GM10248 (cell line): ENCODE results near the gene ZBTB46.

Source experiments
- CTCF ChIA-PET: fragments of 300-600 bp; sonication (Branson Sonifier 250); formaldehyde crosslinking; extraction: SDS; loops from one replicate; lab custom pipeline; 2021; ENCODE audit warnings: antibody characterized with exemption; lab: Yijun Ruan, JAX
- POLR2A ChIA-PET: fragments of 350-650 bp; sonication (Branson Sonifier 250); formaldehyde crosslinking; extraction: SDS; loops from one replicate; lab custom pipeline; 2020; ENCODE audit warnings: antibody characterized with exemption; lab: Yijun Ruan, JAX
- DNase-seq: peaks from one replicate; pipeline ENCODE4 v3.0.0; 2012; ENCODE audit errors: extremely low spot score
- CTCF ChIP-seq: IDR thresholded peaks from 2 replicates; pipeline ENCODE4 v1.5.1; 2012; ENCODE audit warnings: mild to moderate bottlenecking, low read depth; ENCODE audit errors: extremely low read depth, missing control alignments, control extremely low read depth

Gene ZBTB46

GRCh38 chr20:63789836-63790571 is 41.1 kb downstream of the ZBTB46 start:
- POLR2A ChIA-PET: no interaction called here
- no peak for DNase-seq
- CTCF ChIA-PET: interaction anchor here (0.7 kb wide), 2 partner anchors 9 to 252 kb away, joined by 3 to 4 read pairs; no protein-coding TSS in a partner anchor
- TF ChIP-seq CTCF: no peak

- ChIA-PET CTCF (interaction anchor here (1.0 to 3.7 kb wide), 9 partner anchors 12 to 249 kb away, joined by 3 to 23 read pairs (median 5); partner anchors contain the start of genes LIME1 and TPD52L2), POLR2A (no interaction called here)
- no peak for TF ChIP-seq CTCF
- no peak for DNase-seq
Measured at GRCh38 chr20:63787749-63788148, 43.3 kb downstream of the ZBTB46 start.

- CTCF ChIA-PET: interaction anchor here (1.0 to 3.7 kb wide), 13 partner anchors 9 to 291 kb away, joined by 3 to 23 read pairs (median 5); partner anchors contain the start of genes LIME1 and TPD52L2
- TF ChIP-seq CTCF: no peak
- POLR2A ChIA-PET: no interaction called here
- no peak for DNase-seq
Measured at GRCh38 chr20:63787302-63787701, 43.8 kb downstream of the ZBTB46 start.

GRCh38 chr20:63785691-63786131 is 45.4 kb downstream of the ZBTB46 start:
- POLR2A ChIA-PET: no interaction called here
- DNase-seq: no peak
- TF ChIP-seq CTCF: no peak
- CTCF ChIA-PET: interaction anchor here (0.6 to 3.7 kb wide), 31 partner anchors 9 to 284 kb away, joined by 3 to 23 read pairs (median 4); partner anchors contain the start of genes ARFRP1, PTK6, TPD52L2 and ZGPAT

- ChIA-PET CTCF (interaction anchor here (0.7 to 1.8 kb wide), 5 partner anchors 9 to 54 kb away, joined by 3 to 4 read pairs (median 4); no protein-coding TSS in a partner anchor), POLR2A (no interaction called here)
- DNase-seq: no peak
- no peak for TF ChIP-seq CTCF
Measured at GRCh38 chr20:63783970-63784369, 47.1 kb downstream of the ZBTB46 start.

GRCh38 chr20:63782521-63782971 is 48.5 kb downstream of the ZBTB46 start:
- DNase-seq: no peak
- TF ChIP-seq CTCF: no peak
- CTCF ChIA-PET: no interaction called here
- POLR2A ChIA-PET: no interaction called here
